GM19438 (cell line): ENCODE measurements around the gene PPP1R12B.
"Not testable (repeated sequence)": the region's sequence is repeated elsewhere in the genome, so short reads cannot be mapped to it uniquely, and the experiment has no call there.

Source experiments
- ATAC-seq: cut with Tn5 transposase; IDR thresholded peaks from one replicate; pipeline ENCODE4 v1.9.1; 2021; ENCODE audit warnings: low read depth; ENCODE audit not compliant: unreplicated experiment

The PPP1R12B gene

DNA sequence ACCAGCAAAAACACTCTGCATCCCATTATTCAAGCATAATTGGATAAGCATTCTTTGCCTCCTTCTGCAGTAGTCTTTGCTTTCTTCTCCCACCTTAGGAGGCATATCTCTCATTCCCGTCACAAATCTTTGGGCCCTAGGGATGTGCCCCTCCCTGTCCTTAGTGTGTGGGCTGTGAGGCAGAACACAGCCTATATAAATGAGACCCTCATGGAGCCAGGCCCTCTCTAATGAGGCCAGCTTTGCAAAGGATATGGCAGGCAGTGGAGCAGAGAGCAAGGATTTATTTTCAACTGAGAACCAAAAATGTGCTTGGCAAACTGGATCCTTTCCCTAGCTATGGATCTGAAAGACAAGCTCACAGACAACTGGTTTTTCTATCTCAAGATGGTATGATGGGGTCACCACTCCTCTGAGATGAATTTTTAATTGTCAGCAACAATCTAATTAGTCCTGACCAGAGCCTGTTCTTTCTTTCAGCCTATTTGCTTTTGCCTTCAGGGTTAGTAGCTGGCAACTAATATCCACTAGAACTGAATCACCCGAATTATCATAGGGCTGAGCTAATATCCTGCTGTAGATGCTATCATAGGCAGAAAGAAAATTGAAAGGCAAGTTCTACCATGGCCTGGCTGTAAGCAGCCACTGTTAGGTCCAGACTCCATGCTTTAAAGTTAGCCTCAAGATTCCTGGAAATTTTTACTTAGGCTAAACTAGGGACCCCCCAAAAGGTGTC is 227.6 kb downstream of the PPP1R12B start:
- no peak for ATAC-seq

DNA sequence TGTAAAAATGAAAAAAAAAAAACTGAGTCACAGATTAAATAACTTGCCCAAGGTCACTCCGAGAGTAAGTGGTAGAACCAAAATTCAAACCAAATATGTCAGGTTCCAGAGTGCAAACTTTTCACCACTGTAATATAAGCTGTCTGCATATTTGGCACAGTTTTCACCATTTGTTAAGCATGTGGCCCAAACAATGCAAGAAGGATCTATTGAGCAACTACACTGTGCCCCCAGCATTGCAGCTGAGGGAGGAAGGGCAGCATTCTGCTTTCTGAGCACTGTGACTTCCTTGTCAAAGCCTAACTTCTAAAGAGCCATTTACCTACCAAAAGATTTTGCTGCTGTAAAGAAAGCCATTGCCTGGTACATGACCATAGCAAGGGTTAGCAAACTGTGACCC is 228.3 kb downstream of the PPP1R12B start:
- no peak for ATAC-seq

DNA sequence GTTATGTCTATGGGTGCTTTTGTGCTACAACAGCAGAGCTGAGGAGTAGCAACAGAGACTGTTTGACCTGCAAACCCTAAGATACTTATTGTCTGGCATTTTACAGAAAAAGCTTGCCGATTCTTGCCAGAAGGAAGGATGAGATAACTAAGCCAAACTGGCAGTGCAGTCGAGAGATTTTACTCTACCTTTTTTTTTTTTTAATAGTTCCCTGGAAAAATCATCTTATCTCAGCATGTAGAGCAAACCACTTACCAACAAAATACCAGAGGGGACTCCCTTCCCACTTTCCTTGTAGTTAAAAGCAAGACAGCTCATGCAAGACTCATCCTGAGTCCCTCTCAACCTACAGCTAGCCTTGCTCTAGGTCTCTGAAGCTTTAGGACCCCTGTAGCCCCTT is 228.9 kb downstream of the PPP1R12B start:
- ATAC-seq = no peak

GRCh38 chr1:202578001-202578504 is 229.6 kb downstream of the PPP1R12B start:
- no peak for ATAC-seq

- ATAC-seq = no peak
Measured at GRCh38 chr1:202578565-202578964, 230.1 kb downstream of the PPP1R12B start.

DNA sequence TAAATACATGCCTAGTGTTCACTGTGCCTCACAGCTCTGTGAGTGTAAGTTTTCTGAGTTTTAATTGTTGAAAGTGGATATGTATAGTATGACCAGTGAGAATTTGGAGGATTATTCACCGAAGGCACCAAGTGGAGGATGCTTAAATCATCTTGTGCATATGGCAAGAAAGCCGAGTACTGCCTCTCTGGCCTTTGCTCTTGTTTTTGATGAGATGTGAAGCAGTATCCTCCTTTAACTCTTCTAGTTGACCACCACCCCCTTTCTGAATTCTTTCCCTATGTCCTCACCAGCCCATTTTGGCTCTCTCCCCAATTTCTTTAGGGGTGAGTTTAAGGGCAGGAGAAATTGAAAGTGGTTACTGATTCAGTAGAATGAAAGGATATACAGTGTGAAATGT is 231.3 kb downstream of the PPP1R12B start:
- no peak for ATAC-seq

DNA sequence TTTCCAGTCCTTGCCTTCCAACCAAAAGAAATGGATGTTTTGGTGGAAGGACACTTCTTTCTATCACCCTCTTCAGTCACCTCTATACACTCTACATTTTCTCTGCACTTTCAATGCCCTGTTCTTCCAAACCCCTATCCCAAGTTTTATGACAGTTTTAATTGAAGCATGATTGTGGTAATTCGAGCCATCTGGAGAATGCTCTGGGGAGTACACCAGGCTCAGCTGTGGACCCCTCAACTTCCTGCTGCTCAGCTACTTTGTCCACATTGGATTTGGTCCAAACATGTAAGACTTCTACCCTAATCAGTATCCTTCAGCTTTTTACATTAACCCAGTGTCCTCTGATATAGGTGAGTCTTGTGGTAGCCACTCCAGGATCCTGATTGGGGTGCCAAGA is 232.1 kb downstream of the PPP1R12B start:
- no peak for ATAC-seq

DNA sequence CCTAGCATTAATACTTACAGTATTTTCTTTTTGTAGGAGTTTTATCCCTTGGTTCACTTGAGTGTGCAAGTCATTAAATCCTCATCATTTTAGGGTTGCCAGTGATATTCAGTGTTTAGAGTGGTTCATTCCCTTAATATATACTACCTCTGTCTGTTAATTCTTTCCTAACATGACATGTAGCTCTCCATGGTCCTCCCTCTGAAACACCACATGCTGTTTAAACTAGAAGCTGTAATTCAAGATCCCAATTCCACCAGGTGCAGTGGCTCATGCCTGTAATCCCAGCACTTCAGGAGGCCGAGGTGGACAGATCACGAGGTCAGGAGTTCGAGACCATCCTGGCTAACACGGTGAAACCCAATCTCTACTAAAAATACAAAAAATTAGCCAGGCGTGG is 233.9 kb downstream of the PPP1R12B start:
- not testable (repeated sequence) for ATAC-seq

- ATAC-seq = no peak
Measured at GRCh38 chr1:202584707-202585589, 236.4 kb downstream of the PPP1R12B start.

GRCh38 chr1:202585590-202585933 is 237.1 kb downstream of the PPP1R12B start:
- ATAC-seq = no peak

DNA sequence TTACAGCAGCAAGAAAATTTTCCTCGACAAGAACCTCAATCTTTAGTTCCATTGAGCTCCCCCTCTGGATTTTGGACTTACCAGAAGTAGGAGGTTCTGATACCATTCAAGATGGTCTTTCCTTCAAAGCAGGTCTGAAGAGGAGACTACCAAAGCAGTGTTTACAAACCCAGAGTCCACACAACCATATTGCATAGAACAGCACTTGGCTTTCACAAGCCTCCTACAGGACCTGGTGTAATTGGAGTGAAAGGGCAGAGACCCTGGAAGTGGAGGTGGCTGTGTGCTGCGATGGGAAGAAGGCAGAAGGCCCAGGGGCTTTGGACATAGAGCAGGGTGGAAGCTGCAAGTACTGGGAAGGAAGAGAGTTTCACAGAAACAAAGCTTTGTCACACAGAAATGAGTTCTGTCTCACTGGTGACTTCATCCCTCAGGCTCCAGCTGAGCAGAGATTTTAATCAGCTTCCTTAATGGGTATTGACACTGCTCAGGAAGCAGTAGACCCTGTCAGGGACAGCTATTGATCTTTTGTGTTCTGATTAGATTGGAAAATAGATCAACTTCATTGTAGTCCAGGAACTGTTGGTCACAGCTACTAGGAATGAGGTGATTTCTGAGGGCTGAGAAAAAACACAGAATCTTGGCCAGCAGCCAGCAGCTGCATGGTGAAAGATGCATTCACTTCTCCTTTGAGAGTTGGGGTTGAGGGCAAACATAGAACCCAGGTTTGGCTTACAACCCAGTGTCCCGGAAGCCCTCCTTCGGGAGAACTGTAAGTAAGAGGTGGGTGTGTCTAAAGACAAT is 237.7 kb downstream of the PPP1R12B start:
- no peak for ATAC-seq

- no peak for ATAC-seq
Measured at GRCh38 chr1:202586871-202587270, 238.4 kb downstream of the PPP1R12B start.

DNA sequence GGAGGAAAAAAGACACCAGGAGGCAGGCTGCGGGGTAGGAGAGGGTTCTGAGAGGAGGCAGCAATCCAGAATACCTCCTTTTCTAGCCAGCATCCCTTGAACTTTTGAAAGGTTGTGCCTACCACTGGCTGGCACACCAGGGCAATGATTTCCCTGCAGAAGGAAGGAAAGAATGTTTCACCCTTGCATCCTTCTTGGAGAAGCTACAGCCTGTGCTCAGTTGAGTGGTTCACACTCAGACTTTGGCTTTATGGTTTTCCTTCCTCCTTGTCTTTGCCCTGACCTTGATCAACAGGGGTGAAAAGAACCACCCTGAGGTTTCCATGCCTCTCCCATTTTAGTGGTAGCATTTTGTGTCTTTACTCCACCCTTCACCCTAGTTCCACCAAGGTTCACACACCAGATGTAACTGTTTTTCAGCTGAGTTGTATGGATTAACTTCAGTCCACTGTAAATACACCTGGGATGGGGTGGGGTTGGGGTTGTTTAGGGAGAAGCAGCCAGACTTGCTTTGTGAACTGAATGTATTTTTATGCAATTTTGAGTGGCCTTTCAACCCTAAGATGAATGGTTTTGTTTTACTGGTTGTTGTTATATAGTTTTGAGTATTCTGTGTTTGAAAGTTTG is 239.5 kb downstream of the PPP1R12B start:
- no peak for ATAC-seq

GRCh38 chr1:202588503-202589189 is 240.1 kb downstream of the PPP1R12B start:
- no peak for ATAC-seq

DNA sequence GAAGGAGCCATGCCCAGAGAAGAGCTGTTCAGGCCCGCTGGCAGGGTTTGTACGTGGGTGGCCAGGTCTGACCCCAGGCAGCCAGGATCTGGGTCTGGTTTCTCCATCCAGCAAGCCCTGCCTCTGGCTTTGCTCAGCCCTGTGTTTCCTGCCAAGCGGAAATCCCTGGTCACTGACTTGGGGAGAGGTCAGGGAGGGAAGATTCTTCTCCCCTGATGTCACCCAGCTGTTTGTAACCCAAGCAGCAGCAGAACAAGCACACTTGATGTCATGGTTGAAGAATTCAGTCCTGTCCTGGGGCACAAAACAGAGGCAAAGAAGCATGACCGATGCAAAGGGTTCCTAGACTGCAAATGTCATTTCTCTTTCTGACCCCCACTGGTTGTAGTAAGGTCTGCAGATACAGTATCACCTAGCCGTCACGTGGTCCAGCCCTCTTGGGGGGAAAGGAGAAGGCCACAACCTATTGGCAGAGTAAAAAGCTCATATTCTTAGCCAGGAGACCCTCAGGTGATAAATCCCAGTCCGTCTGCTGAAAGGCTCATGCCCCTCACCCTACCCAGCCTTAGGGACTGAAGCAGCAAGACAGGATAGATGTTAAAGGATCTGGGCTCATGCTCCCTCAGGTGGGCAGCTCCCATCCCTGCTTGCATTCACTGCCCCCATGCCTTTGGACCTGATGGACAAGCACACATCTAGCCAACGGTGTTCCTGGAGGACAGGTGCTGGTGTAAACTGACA is 240.9 kb downstream of the PPP1R12B start:
- ATAC-seq = no peak

DNA sequence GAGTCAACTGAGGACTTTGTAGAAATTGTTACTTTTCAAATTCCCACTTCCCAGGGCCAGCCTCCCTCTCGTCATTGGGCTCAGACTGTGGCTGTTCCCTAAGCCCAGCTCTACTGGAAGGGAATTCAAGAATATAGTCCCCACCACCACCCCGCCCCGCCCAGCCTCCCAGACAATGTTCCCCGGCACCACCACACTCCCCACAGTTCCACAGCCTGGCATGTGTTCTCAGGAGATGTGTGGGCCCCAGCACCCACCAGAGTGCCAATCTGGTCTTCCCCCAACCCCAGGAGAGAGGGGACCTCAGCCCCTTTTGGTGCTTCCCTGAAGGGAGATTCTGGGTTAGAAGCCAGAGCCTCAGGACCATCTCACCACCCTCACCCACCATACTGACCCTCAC is 241.6 kb downstream of the PPP1R12B start:
- ATAC-seq = no peak

DNA sequence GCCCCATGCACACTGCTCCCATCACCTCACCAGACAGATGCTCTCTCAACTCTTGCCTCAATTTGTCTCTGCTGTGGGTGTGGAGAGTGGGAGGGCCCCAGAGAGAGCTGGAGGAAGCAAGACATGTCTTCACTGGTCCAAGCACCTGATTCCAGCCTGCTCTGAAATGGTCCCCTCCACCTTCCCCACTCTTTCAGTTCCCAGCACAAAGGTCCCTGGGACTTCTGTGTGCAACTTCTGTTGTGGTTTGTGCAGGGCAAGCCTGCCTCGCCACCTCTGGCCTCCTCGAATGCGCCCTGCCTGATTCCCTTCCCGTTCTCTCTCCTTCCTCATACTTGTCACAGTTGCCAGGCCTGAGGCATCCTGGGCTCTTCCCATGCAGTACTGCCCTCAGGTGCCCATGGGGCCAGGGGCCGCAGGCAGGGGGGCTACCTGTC is 242.5 kb downstream of the PPP1R12B start:
- ATAC-seq = no peak

DNA sequence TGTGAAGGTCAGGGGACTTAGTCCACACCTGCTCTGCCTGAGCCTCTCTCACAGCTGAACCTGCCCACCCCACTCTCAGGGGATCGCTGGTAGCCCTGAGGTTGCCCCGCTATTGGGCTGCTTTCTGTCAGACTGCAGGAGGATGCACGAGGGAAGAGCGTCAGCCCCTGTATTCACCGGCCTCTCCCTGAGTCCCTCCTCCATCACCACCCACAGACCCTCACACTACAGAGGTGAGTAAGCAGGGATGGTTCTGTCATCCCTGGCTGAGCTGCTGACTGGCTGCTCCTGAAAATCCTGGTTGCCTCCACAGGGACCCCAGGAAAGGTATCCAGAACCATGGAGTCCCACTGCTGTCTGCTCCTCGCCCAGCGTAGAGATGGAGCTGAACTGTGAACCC is 243.0 kb downstream of the PPP1R12B start:
- ATAC-seq = no peak

DNA sequence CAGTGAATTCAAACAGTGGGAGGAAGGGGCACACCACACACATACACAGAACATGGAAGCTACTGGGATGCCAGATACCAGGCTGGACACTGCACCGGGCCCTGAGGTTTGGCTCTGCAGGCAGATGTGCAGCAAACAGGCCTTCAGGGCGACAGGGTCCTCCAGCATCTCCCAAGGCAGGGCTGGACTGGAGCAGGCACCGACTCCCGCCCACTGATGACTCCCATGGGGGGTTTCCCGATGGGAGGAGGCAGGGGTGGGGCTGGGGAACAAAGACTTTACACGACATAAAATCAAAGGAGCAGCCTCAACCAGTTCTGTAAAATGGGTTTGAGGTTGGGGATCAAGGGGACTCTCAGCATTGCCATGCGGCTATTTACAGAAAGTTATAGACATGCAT is 243.6 kb downstream of the PPP1R12B start:
- no peak for ATAC-seq
